B cell (primary cell): ENCODE measurements around the gene CDKN2D.
"Not testable (repeated sequence)": the region's sequence is repeated elsewhere in the genome, so short reads cannot be mapped to it uniquely, and the experiment has no call there.

Experiments
- EZH2 ChIP-seq: IDR thresholded peaks from 2 replicates; pipeline ENCODE4 v1.6.1; 2012; ENCODE audit warnings: borderline replicate concordance, low read depth, mild to moderate bottlenecking, moderate library complexity, low read length; ENCODE audit not compliant: insufficient read depth, poor library complexity, severe bottlenecking
- TF ChIP-seq, protein P1 (sequence below): fragments of 200-600 bp; IDR thresholded peaks from one replicate; pipeline ENCODE4 v1.8.0; 2022; ENCODE audit warnings: antibody characterized with exemption, mild to moderate bottlenecking

DNA sequence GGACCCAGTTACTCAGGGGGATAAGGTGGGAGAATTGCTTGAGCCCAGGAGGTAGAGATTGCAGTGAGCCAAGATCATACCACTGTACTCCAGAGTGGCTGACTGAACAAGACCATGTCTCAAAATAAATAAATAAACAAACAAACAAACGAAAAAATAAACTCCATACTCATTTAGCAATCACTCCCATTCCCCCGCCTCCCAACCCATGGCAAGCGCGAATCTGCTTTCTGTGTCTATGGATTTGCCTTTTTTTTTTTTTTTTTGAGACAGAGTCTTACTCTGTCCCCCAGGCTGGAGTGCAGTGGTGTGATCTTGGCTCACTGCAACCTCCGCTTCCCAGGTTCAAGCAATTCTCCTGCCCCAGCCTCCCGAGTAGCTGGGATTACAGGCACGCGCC lies 41.9 kb downstream of the CDKN2D start:
- TF ChIP-seq, protein P1, sequence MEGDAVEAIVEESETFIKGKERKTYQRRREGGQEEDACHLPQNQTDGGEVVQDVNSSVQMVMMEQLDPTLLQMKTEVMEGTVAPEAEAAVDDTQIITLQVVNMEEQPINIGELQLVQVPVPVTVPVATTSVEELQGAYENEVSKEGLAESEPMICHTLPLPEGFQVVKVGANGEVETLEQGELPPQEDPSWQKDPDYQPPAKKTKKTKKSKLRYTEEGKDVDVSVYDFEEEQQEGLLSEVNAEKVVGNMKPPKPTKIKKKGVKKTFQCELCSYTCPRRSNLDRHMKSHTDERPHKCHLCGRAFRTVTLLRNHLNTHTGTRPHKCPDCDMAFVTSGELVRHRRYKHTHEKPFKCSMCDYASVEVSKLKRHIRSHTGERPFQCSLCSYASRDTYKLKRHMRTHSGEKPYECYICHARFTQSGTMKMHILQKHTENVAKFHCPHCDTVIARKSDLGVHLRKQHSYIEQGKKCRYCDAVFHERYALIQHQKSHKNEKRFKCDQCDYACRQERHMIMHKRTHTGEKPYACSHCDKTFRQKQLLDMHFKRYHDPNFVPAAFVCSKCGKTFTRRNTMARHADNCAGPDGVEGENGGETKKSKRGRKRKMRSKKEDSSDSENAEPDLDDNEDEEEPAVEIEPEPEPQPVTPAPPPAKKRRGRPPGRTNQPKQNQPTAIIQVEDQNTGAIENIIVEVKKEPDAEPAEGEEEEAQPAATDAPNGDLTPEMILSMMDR, result not testable (repeated sequence)
- TF ChIP-seq EZH2, result not testable (repeated sequence)
